HCT116 (cell line): ENCODE data around the gene DPP6.

ENCODE experiments used
- CEBPB ChIP-seq: IDR thresholded peaks from 2 replicates; pipeline ENCODE4 v1.6.1; 2012; ENCODE audit warnings: low read depth
- EZH2 ChIP-seq: fragments of 200-600 bp; sonication (generic); IDR thresholded peaks from 2 replicates; pipeline ENCODE4 v1.6.1; 2017; ENCODE audit warnings: antibody characterized with exemption, mixed run types
- FOSL1 ChIP-seq: IDR thresholded peaks from 2 replicates; pipeline ENCODE4 v1.6.1; 2012; ENCODE audit warnings: low read depth
- JUND ChIP-seq: IDR thresholded peaks from 2 replicates; pipeline ENCODE4 v1.6.1; 2012
- POLR2A ChIP-seq: IDR thresholded peaks from 2 replicates; pipeline ENCODE4 v1.7.0; 2011; ENCODE audit warnings: borderline replicate concordance; ENCODE audit not compliant: insufficient read depth, insufficient read length; ENCODE audit errors: extremely low read depth
- POLR2AphosphoS5 ChIP-seq: IDR thresholded peaks from 2 replicates; pipeline ENCODE4 v1.6.1; 2011; ENCODE audit warnings: mild to moderate bottlenecking, low read depth, low read length, moderate library complexity
- RAD21 ChIP-seq: IDR thresholded peaks from 2 replicates; pipeline ENCODE4 v1.6.1; 2012; ENCODE audit warnings: low read depth, mild to moderate bottlenecking
- SIN3A ChIP-seq: IDR thresholded peaks from 2 replicates; pipeline ENCODE4 v1.6.1; 2012; ENCODE audit warnings: low read depth
- SRF ChIP-seq: IDR thresholded peaks from 2 replicates; pipeline ENCODE4 v1.6.1; 2012; ENCODE audit warnings: low read depth
- TCF7L2 ChIP-seq: IDR thresholded peaks from 2 replicates; pipeline ENCODE4 v1.7.0; 2011; ENCODE audit warnings: borderline replicate concordance, inconsistent platforms; ENCODE audit not compliant: insufficient read depth, insufficient read length; ENCODE audit errors: extremely low read depth
- ZNF274 ChIP-seq: fragments of 200-500 bp; sonication (Bioruptor generic); IDR thresholded peaks from 2 replicates; pipeline ENCODE4 v1.6.1; 2014; ENCODE audit warnings: mild to moderate bottlenecking, low read depth, low read length, inconsistent platforms
- TF ChIP-seq, protein P1 (sequence below), 3 experiments: fragments of 200-600 bp in 1 of 3; sonication (generic) in 1 of 3; IDR thresholded peaks in 2 of 3; conservative IDR thresholded peaks in 1 of 3; 2 replicates each; pipeline ENCODE4 v1.5.1; 2012 to 2017; ENCODE audit warnings: low read depth in 2 of 3, low read length in 2 of 3, antibody characterized with exemption in 1 of 3, borderline replicate concordance in 1 of 3, control low read depth in 1 of 3, mild to moderate bottlenecking in 1 of 3, mixed read lengths in 1 of 3, mixed run types in 1 of 3, moderate library complexity in 1 of 3; ENCODE audit not compliant: insufficient read depth in 1 of 3
- TF ChIP-seq, protein P2 (sequence below): IDR thresholded peaks from 2 replicates; pipeline ENCODE4 v1.6.1; 2012

DNA sequence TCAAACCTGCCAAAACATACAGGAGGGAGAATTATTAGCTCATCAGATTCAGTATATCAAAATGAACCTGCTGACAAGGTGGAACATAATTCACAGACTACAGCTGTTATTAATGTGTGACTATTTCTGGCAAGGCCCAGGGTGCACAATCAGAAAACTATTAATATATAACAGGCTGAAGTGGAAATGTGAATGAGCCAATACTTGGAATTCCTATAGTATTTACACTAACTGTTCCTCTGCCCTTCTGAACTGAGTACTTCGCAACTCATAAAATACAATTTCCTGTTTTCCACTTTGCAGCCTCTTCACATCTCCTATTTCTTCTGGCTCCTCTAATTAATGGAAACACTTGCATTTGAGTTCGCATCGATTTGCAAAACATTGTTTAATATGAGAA lies 330.8 kb downstream of the DPP6 start:
- TF ChIP-seq, protein P1, sequence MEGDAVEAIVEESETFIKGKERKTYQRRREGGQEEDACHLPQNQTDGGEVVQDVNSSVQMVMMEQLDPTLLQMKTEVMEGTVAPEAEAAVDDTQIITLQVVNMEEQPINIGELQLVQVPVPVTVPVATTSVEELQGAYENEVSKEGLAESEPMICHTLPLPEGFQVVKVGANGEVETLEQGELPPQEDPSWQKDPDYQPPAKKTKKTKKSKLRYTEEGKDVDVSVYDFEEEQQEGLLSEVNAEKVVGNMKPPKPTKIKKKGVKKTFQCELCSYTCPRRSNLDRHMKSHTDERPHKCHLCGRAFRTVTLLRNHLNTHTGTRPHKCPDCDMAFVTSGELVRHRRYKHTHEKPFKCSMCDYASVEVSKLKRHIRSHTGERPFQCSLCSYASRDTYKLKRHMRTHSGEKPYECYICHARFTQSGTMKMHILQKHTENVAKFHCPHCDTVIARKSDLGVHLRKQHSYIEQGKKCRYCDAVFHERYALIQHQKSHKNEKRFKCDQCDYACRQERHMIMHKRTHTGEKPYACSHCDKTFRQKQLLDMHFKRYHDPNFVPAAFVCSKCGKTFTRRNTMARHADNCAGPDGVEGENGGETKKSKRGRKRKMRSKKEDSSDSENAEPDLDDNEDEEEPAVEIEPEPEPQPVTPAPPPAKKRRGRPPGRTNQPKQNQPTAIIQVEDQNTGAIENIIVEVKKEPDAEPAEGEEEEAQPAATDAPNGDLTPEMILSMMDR (IDR thresholded peaks at IDR 0.05 in 2 of 3, conservative IDR thresholded peaks at IDR 0.05 in 1 of 3; ENCODE audit: borderline replicate concordance in 1 of 3, insufficient read depth in 1 of 3, low read depth in 2 of 3, low read length in 2 of 3): no peak
- TF ChIP-seq TCF7L2: no peak
- no peak for TF ChIP-seq POLR2A
- no peak for TF ChIP-seq POLR2AphosphoS5
- no peak for TF ChIP-seq RAD21
- TF ChIP-seq SIN3A: no peak
- no peak for TF ChIP-seq ZNF274
- no peak for TF ChIP-seq EZH2
- TF ChIP-seq FOSL1: no peak
- TF ChIP-seq, protein P2, sequence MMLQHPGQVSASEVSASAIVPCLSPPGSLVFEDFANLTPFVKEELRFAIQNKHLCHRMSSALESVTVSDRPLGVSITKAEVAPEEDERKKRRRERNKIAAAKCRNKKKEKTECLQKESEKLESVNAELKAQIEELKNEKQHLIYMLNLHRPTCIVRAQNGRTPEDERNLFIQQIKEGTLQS: no peak
- no peak for TF ChIP-seq CEBPB
- no peak for TF ChIP-seq SRF
- TF ChIP-seq JUND: no peak
